ENCODE results near the gene NR1I3. TPM values are rescaled to one million over a fixed set of nuclear protein-coding genes. Genes with fewer than 3 reads are reported as not detected.
A peak's percentile ranks its signal among the peaks of the same experiment; 100 is the strongest.
"Not testable (repeated sequence)": the region's sequence is repeated elsewhere in the genome, so short reads cannot be mapped to it uniquely, and the experiment has no call there.

Gene NR1I3
- total RNA-seq, 2 donors from 2014 or later = not detected

- Histone ChIP-seq H3K4me3 (no peak overlapping the region), H3K9me3 (peaks cover 0 to 14% (median 0%) of the 10 kb centered on the region in 3 donors), H3K27ac (no peak overlapping the region), H3K4me1 (peaks cover 12% of the 10 kb centered on the region), H3K36me3 (replicated peaks in 1 of 2; ENCODE audit: insufficient read depth in 1 of 2, low read depth in 2 of 2) (no peaks in the 10 kb centered on the region), H3K27me3 (peaks cover 0 to 8% of the 10 kb centered on the region in 2 donors)
- intact Hi-C loops (cut with DNase I) = no loop called here
- 44 to 52% methylated on average over 5 to 6 of the region's 6 CpGs for WGBS, 2 donors
- no peak for DNase-seq
- TF ChIP-seq POLR2A (IDR thresholded peaks at IDR 0.05) (no peak), CTCF (IDR thresholded peaks at IDR 0.05) (no peak)
- no peak for ATAC-seq
These were observed 21.3 kb upstream of the NR1I3 start for GRCh38 chr1:161259345-161259702.

- ATAC-seq = peak; percentile 90
- peak; percentile 55 to 75 (median 72) for DNase-seq
- Histone ChIP-seq H3K4me1 (peaks cover 12% of the 10 kb centered on the region), H3K27ac (no peak within 1 kb of the TSS), H3K9me3 (peaks cover 0 to 14% (median 0%) of the 10 kb centered on the region in 3 donors), H3K27me3 (peaks cover 0 to 8% of the 10 kb centered on the region in 2 donors), H3K36me3 (replicated peaks in 1 of 2; ENCODE audit: insufficient read depth in 1 of 2, low read depth in 2 of 2) (no peaks in the 10 kb centered on the region), H3K4me3 (no peak within 1 kb of the TSS)
- TF ChIP-seq CTCF (IDR thresholded peaks at IDR 0.05) = no peak
- TF ChIP-seq POLR2A (IDR thresholded peaks at IDR 0.05) = peak in 1 of 3 donors; percentile 17
- intact Hi-C loops (cut with DNase I) = no loop called here
- WGBS, 2 donors = 5% methylated on average over 23 to 56 of the region's 62 CpGs
These were observed 20.7 kb upstream of the NR1I3 start, which contains the start of gene PCP4L1 for GRCh38 chr1:161258439-161259344. Gene PCP4L1, plus strand, starts transcription at chr1:161258745. Its CDS starts 230 bp downstream, at chr1:161258975.

- DNase-seq; H3K36me3 ChIP-seq (replicated peaks in 1 of 2; ENCODE audit: insufficient read depth in 1 of 2, low read depth in 2 of 2); intact Hi-C loops (cut with DNase I); H3K27me3 ChIP-seq; ATAC-seq; H3K27ac ChIP-seq; H3K4me3 ChIP-seq: not testable (repeated sequence)
- Histone ChIP-seq H3K4me1 (peaks cover 12% of the 10 kb centered on the region), H3K9me3 (peaks cover 0 to 14% (median 0%) of the 10 kb centered on the region in 3 donors)
- 87 to 89% methylated on average over 5 of the region's 5 CpGs for WGBS, 2 donors
These were observed 19.1 kb upstream of the NR1I3 start for GRCh38 chr1:161257109-161257508.

GRCh38 chr1:161255955-161256520 lies 18.0 kb upstream of the NR1I3 start:
- H3K4me1 ChIP-seq = peaks cover 12% of the 10 kb centered on the region
- peaks cover 0 to 14% (median 0%) of the 10 kb centered on the region in 3 donors for H3K9me3 ChIP-seq
- DNase-seq; intact Hi-C loops (cut with DNase I); ATAC-seq; H3K27ac ChIP-seq; H3K36me3 ChIP-seq (replicated peaks in 1 of 2; ENCODE audit: insufficient read depth in 1 of 2, low read depth in 2 of 2); H3K27me3 ChIP-seq; H3K4me3 ChIP-seq: not testable (repeated sequence)
- WGBS, 2 donors = 77 to 82% methylated on average over 4 of the region's 4 CpGs

- Histone ChIP-seq H3K4me1 (peaks cover 12% of the 10 kb centered on the region), H3K9me3 (peaks cover 0 to 14% (median 0%) of the 10 kb centered on the region in 3 donors)
- H3K27me3 ChIP-seq; ATAC-seq; DNase-seq; H3K4me3 ChIP-seq; H3K27ac ChIP-seq; H3K36me3 ChIP-seq (replicated peaks in 1 of 2; ENCODE audit: insufficient read depth in 1 of 2, low read depth in 2 of 2); intact Hi-C loops (cut with DNase I): not testable (repeated sequence)
- WGBS, 2 donors = 72 to 84% methylated on average over 5 of the region's 5 CpGs
These were observed 17.3 kb upstream of the NR1I3 start for GRCh38 chr1:161255302-161255701.

- Histone ChIP-seq H3K36me3 (replicated peaks in 1 of 2; ENCODE audit: insufficient read depth in 1 of 2, low read depth in 2 of 2) (no peaks in the 10 kb centered on the region), H3K4me1 (no peaks in the 10 kb centered on the region), H3K9me3 (peaks cover 0 to 2% (median 0%) of the 10 kb centered on the region in 3 donors), H3K27me3 (no peaks in the 10 kb centered on the region), H3K27ac (no peak overlapping the region), H3K4me3 (no peak overlapping the region)
- ATAC-seq (no peak), DNase-seq (no peak)
- intact Hi-C loops (cut with DNase I) = no loop called here
- WGBS, 2 donors = 88 to 92% methylated on average over 8 of the region's 8 CpGs
- no peak for TF ChIP-seq POLR2A (IDR thresholded peaks at IDR 0.05)
- no peak for TF ChIP-seq CTCF (IDR thresholded peaks at IDR 0.05)
These were observed 13.6 kb upstream of the NR1I3 start for GRCh38 chr1:161251579-161251978.
